HG03095 (cell line): ENCODE data around the gene FAR1.
A peak's percentile ranks its signal among the peaks of the same experiment; 100 is the strongest.
"Not testable (repeated sequence)": the region's sequence is repeated elsewhere in the genome, so short reads cannot be mapped to it uniquely, and the experiment has no call there.

Source experiments
- ATAC-seq: cut with Tn5 transposase; IDR thresholded peaks from one replicate; pipeline ENCODE4 v1.9.1; 2021; ENCODE audit warnings: moderate library complexity; ENCODE audit not compliant: unreplicated experiment

Gene FAR1, protein sequence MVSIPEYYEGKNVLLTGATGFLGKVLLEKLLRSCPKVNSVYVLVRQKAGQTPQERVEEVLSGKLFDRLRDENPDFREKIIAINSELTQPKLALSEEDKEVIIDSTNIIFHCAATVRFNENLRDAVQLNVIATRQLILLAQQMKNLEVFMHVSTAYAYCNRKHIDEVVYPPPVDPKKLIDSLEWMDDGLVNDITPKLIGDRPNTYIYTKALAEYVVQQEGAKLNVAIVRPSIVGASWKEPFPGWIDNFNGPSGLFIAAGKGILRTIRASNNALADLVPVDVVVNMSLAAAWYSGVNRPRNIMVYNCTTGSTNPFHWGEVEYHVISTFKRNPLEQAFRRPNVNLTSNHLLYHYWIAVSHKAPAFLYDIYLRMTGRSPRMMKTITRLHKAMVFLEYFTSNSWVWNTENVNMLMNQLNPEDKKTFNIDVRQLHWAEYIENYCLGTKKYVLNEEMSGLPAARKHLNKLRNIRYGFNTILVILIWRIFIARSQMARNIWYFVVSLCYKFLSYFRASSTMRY

DNA sequence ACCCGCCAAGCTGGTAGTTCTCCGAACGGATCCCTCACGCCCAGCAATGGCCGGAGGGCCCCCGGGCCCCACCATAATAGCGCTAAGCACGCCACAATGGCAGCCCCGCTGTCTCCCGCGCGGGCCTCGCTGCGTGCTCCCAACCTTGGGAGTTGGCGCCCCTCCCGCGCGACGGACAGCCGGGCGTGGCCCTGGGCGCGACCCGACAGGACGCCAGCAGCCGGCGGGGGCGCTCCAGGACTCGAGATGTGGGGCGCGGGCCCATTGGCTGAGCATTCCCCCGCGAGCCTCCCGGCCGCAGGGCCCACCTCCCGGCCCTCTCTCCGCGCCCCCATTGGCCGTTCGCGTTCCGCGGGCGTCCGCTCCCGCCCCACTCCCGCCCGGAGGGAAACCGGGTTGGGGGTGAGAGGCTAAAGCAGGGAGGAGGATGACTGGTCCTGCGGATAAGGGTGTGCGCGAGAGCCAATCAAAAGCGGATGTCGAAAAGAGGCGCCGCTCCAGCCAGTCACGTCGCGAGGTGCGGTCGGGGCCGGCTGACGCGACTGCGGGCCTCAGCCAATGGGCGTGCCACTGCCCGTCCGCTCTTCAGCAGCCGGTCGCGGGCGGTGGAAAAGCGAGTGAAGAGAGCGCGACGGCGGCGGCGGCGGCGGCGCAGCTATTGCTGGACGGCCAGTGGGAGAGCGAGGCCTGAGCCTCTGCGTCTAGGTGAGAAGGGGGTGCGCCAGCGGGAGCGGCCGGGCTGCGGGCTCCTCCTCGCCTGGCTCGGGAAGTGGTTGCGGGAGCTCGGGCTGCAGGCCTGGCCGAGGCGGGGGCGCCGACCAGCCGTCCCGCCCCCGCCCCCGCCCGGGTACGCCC, at the start of gene FAR1:
Gene FAR1 (plus strand): TSS at position 567 of the 855 bp plus-strand sequence. CDS start 26,098 bp downstream, outside the sequence.
- ATAC-seq = peak; percentile 88

DNA sequence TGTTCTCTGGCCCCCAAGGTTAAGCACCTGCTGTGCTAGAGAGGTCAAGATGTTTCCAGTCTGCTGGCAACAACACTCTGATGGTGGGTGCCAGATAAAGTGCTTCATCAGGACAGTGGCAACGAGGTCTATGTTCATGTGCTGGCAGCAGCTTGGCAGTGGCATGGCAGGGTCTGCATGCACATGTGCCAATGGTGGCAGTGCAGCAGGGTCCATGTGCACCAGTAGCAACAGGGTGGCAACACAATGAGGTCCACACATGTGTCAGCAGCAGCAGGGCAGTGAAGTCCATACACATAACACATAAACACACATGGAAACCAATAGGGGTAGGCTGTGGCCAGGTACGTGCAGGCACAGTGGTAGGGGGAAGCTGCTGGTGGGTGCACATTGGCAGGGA, 48.4 kb upstream of the FAR1 start:
- no peak for ATAC-seq

GRCh38 chr11:13626818-13627217, 41.6 kb upstream of the FAR1 start:
- not testable (repeated sequence) for ATAC-seq

- ATAC-seq = not testable (repeated sequence)
These were observed 39.8 kb upstream of the FAR1 start for GRCh38 chr11:13628634-13629033.

DNA sequence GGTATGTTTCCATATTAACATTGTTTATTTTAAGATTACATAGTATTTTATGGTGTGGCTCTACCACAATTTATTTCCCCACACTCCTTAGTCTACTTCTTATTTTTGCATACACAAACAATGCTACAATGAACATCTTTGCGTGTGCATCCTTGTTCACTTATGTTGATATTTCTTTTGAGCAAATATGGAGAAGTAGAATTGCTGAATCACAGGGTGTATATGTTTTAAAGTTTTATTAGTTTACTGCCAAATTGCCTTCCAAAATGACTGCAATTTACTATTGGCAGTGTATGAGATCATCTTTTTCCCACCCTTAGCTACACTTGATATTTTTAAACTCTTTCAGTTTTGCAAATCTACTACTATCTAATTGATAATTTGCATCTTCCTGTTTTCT, 38.7 kb upstream of the FAR1 start:
- ATAC-seq = no peak

- no peak for ATAC-seq
These were observed 33.2 kb upstream of the FAR1 start for GRCh38 chr11:13635290-13635689.

GRCh38 chr11:13635804-13636203, 32.7 kb upstream of the FAR1 start:
- ATAC-seq = no peak

DNA sequence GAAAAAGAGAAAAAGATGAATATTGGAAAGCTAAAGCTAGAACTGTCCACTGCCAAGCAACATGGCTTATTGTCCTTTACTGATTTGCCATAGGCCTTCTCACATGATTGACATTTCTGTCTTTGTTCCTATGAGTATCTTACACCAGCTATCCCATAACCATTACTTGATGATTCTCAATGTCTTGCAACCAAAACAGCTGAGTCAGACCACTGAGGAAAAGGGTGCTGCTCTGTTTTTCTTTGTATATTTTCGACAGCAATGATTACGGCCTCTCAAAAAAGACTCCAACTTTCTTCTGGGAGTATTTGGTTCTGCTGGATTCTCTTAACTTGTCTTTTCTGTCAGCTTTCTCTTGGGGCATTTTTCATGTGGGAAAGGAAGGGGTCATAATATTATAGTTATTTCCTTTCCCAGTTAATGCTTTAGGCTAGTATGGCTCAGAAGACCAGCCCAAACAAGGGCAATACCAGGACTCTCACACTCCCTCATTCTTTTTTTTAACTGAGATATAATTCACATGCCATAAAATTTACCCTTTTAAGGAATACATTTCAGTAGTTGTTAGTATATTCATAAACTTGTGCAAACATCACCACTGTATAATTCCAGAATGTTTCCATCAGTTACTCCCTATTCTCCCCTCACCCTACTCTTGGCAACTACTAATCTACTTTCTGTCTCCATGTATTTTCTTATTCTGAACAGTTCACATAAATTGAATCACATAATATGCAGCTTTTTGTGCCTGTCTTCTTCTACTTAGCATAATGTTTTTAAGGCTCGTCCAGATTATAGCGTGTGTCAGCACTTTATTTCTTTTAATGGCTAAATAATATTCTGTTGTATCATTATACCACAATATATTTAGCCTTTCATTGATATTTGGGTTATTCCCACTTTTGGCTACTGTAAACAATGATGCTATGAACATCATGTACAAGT, 31.1 kb upstream of the FAR1 start:
- ATAC-seq = no peak

DNA sequence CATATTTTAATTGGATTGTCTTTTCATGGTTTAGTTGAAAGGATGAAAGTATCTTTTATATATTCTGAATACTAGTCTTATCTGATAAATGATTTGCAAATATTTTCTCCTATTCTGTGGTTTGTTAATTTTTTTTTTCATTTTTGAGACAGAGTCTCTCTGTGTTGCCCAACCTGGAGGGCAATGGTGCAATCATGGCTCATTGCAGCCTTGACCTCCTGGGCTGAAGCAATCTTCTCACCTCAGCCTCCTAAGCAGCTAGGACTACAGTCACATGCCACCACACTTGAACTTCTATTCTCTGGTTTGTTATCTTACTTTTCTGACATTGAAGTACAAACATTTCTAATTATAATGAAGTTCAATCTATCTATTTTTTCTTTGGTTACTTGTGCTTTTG, 30.0 kb upstream of the FAR1 start:
- no peak for ATAC-seq

DNA sequence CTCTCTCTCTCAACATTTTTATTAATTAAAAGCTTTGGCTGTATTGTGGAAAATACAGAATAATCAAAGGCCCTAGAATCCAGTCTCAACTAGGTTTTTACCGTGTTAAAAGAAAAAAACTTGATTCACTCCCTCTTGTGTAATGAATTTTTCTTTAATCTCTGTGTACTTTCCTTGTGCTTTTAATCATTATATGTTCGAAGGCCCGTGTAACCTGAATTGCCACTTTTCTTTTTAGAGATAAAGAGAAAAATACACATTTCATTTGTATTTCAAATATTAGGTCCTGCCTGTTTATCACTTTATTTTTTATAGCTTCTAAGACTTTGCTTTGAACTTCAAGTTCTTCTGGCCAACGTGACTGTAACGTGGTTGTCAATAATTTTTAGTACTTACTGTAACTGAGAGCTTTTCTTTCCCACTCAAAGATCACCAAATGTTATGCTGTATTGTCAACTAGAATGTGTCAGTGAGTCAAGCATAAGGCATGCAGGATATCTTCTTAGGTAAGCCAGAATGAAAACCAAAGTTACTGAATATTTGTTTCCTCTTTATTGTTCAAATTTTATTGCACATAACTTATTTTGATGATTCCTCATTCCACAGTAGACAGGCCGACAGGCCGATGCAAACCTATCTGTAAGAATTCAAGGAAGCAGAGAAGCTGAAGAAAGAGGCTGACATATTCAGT, 23.3 kb upstream of the FAR1 start:
- no peak for ATAC-seq

GRCh38 chr11:13647391-13647790, 21.1 kb upstream of the FAR1 start:
- no peak for ATAC-seq

GRCh38 chr11:13649619-13650018, 18.8 kb upstream of the FAR1 start:
- ATAC-seq = no peak

DNA sequence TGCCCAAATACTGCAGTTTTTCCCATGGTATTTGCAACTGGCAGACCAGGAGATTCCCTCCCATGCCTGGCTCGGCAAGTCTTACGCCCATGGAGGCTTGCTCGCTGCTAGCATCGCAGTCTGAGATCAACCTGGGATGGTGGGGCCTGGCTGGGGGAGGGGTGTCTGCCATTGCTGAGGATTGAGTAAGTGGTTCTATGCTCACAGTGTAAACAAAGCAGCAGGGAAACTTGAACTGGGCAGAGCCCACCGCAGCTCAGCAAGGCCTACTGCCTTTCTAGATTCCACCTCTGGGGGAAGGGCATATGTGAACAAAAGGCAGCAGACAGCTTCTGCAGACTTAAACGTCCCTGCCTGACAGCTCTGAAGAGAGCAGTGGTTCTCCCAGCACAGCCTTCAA, 17.0 kb upstream of the FAR1 start:
- not testable (repeated sequence) for ATAC-seq

GRCh38 chr11:13661074-13661623, 7.3 kb upstream of the FAR1 start:
- ATAC-seq = no peak

GRCh38 chr11:13663631-13664071, 4.8 kb upstream of the FAR1 start:
- no peak for ATAC-seq

DNA sequence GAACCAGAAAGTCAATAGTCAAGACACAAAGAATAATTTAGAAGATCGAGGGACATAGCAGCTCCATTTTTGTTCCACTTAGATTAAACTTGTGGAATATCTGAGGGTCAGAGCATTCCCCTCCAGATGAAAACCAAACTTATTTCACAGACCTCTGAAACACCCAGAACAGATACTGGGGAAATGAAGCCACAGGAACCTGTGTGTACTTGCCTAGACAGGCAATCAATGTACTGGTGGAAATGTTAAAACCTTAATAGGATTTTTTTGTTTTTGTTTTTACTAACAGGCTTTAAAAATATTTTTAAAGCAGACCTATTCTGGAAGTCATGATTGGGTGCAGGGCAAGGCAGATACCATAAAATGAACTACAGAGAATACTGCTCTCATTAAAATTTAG, 4.1 kb upstream of the FAR1 start:
- no peak for ATAC-seq

DNA sequence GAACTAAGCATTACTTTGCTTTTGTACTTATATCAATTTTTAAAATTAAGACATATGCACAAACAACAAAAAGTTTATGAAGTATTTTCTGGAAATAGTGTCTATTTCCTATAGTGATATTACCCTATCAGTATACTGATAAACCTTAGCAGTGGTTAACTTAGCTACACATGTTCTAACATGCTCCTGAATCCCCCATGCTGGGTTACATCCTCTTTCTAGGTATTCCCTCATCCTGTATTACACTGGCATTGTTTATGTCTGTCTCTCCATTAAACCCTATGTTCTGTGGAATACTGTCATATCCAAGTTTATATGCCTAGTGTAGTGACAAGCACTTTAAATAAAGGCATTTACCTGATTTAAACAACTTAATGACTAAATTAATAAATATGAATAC, 1.8 kb upstream of the FAR1 start:
- ATAC-seq = no peak

DNA sequence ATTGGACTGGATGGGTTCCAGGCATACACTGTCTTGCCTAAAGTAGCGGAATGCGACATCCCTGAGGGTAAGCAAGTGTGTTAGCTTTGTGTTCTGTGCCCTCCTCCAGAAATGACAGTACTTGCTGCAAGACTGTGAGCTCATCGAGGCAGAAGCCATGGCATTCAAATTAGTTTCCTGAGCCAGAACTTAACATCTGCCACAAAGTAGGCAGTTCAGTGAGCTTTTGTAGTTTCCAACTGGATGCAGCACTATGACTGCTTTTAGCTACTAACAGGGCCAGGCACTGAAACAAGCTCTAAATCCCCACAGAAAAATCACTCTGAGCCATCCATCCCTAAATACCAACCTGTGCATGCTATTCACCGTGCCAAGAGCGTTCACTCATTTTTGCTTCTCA, 1.2 kb upstream of the FAR1 start:
- ATAC-seq = no peak

GRCh38 chr11:13667795-13668101, 720 bp upstream of the FAR1 start:
- ATAC-seq = no peak

- ATAC-seq = peak; percentile 7
These were observed 571 bp downstream of the FAR1 start for GRCh38 chr11:13668957-13669521.
